ENCODE data around the gene NAA10. TPM values are rescaled to one million over a fixed set of nuclear protein-coding genes. Genes with fewer than 3 reads are reported as not detected.

Gene NAA10
- total and polyA plus RNA-seq, 2 experiments from 2014 or later: 83.5 to 118 TPM

GRCh38 chrX:153944800-153945150 lies 9.9 kb upstream of the NAA10 start:
- Histone ChIP-seq H4K20me1 (ENCODE audit: insufficient read depth, poor library complexity, severe bottlenecking) (no peaks in the 10 kb centered on the region), H3K4me3 (no peak overlapping the region), H3K36me3 (replicated peaks; ENCODE audit: insufficient read depth, low read depth) (no peaks in the 10 kb centered on the region), H3K27me3 (no peaks in the 10 kb centered on the region), H3K9me3 (ENCODE audit: low read depth) (no peaks in the 10 kb centered on the region), H3K27ac (no peak overlapping the region), H3K79me2 (no peaks in the 10 kb centered on the region), H2AFZ (no peak overlapping the region), H3K9me2 (replicated peaks; ENCODE audit: insufficient read depth) (no peaks in the 10 kb centered on the region), H3K4me2 (peak overlapping the region; percentile 54), H3K4me1 (ENCODE audit: insufficient read depth) (no peaks in the 10 kb centered on the region)
- DNase-seq (ENCODE audit: low spot score): no peak
- TF ChIP-seq EZH2 (IDR thresholded peaks at IDR 0.05; ENCODE audit: borderline replicate concordance) (no peak), EZH2phosphoT487 (IDR thresholded peaks at IDR 0.05; ENCODE audit: low read depth, severe bottlenecking, unreplicated experiment) (no peak), CTCF (IDR thresholded peaks at IDR 0.05; ENCODE audit: poor library complexity) (no peak)
- 71% methylated on average over 6 of the region's 6 CpGs for WGBS (ENCODE audit: low lambda C conversion rate, missing lambda C conversion rate)

- no peak within 1 kb of the TSS for H3K4me3 ChIP-seq
Observed at GRCh38 chrX:153944140-153944799, 9.4 kb upstream of the NAA10 start, which contains the start of gene RENBP. TSS of gene RENBP (minus strand) at chrX:153944643. CDS start at chrX:153944610, 33 bp downstream.

GRCh38 chrX:153941336-153942252 lies 6.8 kb upstream of the NAA10 start:
- Histone ChIP-seq H3K27ac (no peak overlapping the region), H3K36me3 (replicated peaks; ENCODE audit: insufficient read depth, low read depth) (no peaks in the 10 kb centered on the region), H3K4me2 (no peak overlapping the region), H3K4me3 (no peak overlapping the region), H3K9me3 (ENCODE audit: low read depth) (no peaks in the 10 kb centered on the region), H3K9me2 (replicated peaks; ENCODE audit: insufficient read depth) (no peaks in the 10 kb centered on the region), H3K4me1 (ENCODE audit: insufficient read depth) (no peaks in the 10 kb centered on the region), H4K20me1 (ENCODE audit: insufficient read depth, poor library complexity, severe bottlenecking) (no peaks in the 10 kb centered on the region), H3K27me3 (no peaks in the 10 kb centered on the region), H3K79me2 (no peaks in the 10 kb centered on the region), H2AFZ (no peak overlapping the region)
- TF ChIP-seq EZH2 (IDR thresholded peaks at IDR 0.05; ENCODE audit: borderline replicate concordance) (no peak), EZH2phosphoT487 (IDR thresholded peaks at IDR 0.05; ENCODE audit: low read depth, severe bottlenecking, unreplicated experiment) (no peak)
- 68% methylated on average over 19 of the region's 23 CpGs for WGBS (ENCODE audit: low lambda C conversion rate, missing lambda C conversion rate)
- no peak for DNase-seq (ENCODE audit: low spot score)

More at GRCh38 chrX:153944140-153944799, 9.4 kb upstream of the NAA10 start, which contains the start of gene RENBP:
- Histone ChIP-seq H3K79me2 (no peaks in the 10 kb centered on the region), H3K27ac (no peak within 1 kb of the TSS), H3K27me3 (no peaks in the 10 kb centered on the region), H3K9me2 (replicated peaks; ENCODE audit: insufficient read depth) (no peaks in the 10 kb centered on the region), H3K4me2 (peak within 1 kb of the TSS; percentile 54), H3K9me3 (ENCODE audit: low read depth) (no peaks in the 10 kb centered on the region), H4K20me1 (ENCODE audit: insufficient read depth, poor library complexity, severe bottlenecking) (no peaks in the 10 kb centered on the region), H3K36me3 (replicated peaks; ENCODE audit: insufficient read depth, low read depth) (no peaks in the 10 kb centered on the region), H2AFZ (no peak within 1 kb of the TSS), H3K4me1 (ENCODE audit: insufficient read depth) (no peaks in the 10 kb centered on the region)
- DNase-seq (ENCODE audit: low spot score): peak; percentile 63
- WGBS (ENCODE audit: low lambda C conversion rate, missing lambda C conversion rate): 68% methylated on average over 22 of the region's 31 CpGs
- TF ChIP-seq CTCF (IDR thresholded peaks at IDR 0.05; ENCODE audit: poor library complexity) (no peak), EZH2 (IDR thresholded peaks at IDR 0.05; ENCODE audit: borderline replicate concordance) (no peak), EZH2phosphoT487 (IDR thresholded peaks at IDR 0.05; ENCODE audit: low read depth, severe bottlenecking, unreplicated experiment) (no peak)

GRCh38 chrX:153939573-153939972 lies 4.7 kb upstream of the NAA10 start:
- H3K9me2 ChIP-seq (replicated peaks; ENCODE audit: insufficient read depth): no peaks in the 10 kb centered on the region
- H3K27me3 ChIP-seq: no peaks in the 10 kb centered on the region
- TF ChIP-seq EZH2phosphoT487 (IDR thresholded peaks at IDR 0.05; ENCODE audit: low read depth, severe bottlenecking, unreplicated experiment) (no peak), CTCF (IDR thresholded peaks at IDR 0.05; ENCODE audit: poor library complexity) (no peak), EZH2 (IDR thresholded peaks at IDR 0.05; ENCODE audit: borderline replicate concordance) (no peak)
- no peak overlapping the region for H3K27ac ChIP-seq
- no peak overlapping the region for H3K4me3 ChIP-seq
- H3K36me3 ChIP-seq (replicated peaks; ENCODE audit: insufficient read depth, low read depth): no peaks in the 10 kb centered on the region
- no peak overlapping the region for H3K4me2 ChIP-seq
- DNase-seq (ENCODE audit: low spot score): no peak
- no peaks in the 10 kb centered on the region for H4K20me1 ChIP-seq (ENCODE audit: insufficient read depth, poor library complexity, severe bottlenecking)
- H3K9me3 ChIP-seq (ENCODE audit: low read depth): no peaks in the 10 kb centered on the region
- H3K79me2 ChIP-seq: no peaks in the 10 kb centered on the region
- no peaks in the 10 kb centered on the region for H3K4me1 ChIP-seq (ENCODE audit: insufficient read depth)
- H2AFZ ChIP-seq: no peak overlapping the region
- WGBS (ENCODE audit: low lambda C conversion rate, missing lambda C conversion rate): 81% methylated on average over 6 of the region's 7 CpGs

Measured in hepatocyte (in vitro differentiated cells).